Measurements from ENCODE around the gene ZBTB12. TPM values are rescaled to one million over a fixed set of nuclear protein-coding genes. Genes with fewer than 3 reads are reported as not detected.

ZBTB12 gene
- total RNA-seq, 1 donor, result 3.6 TPM

Small RNA genes lying within 50 kb of the gene (small RNA-seq; reads per million reads assigned to genes)
- not detected for gene AL645922.1

Other genes with a start within 250 kb of the ZBTB12 start
- gene BAG6, start 249.4 kb downstream of the ZBTB12 start, total RNA-seq, result 175 and 183 TPM in 2 replicates
- 1.1 and 1.2 TPM in 2 replicates for gene APOM, start 246.2 kb downstream of the ZBTB12 start, total RNA-seq
- gene C6orf47, start 241.3 kb downstream of the ZBTB12 start, total RNA-seq, result 21.2 and 21.7 TPM in 2 replicates
- 22.1 and 23.9 TPM in 2 replicates for gene GPANK1, start 237.1 kb downstream of the ZBTB12 start, total RNA-seq
- 124 and 150 TPM in 2 replicates for gene CSNK2B, start 236.0 kb downstream of the ZBTB12 start, total RNA-seq
- 4.1 and 5.4 TPM in 2 replicates for gene LY6G5B, start 232.1 kb downstream of the ZBTB12 start, total RNA-seq
- 0.59 and 0.72 TPM in 2 replicates for gene LY6G5C, start 221.0 kb downstream of the ZBTB12 start, total RNA-seq
- 41.0 and 43.4 TPM in 2 replicates for gene ABHD16A, start 198.8 kb downstream of the ZBTB12 start, total RNA-seq
- not detected in 2 replicates for gene LY6G6F, start 195.2 kb downstream of the ZBTB12 start, total RNA-seq
- not detected in 2 replicates for gene LY6G6D, start 186.7 kb downstream of the ZBTB12 start, total RNA-seq
- gene LY6G6C, start 180.3 kb downstream of the ZBTB12 start, total RNA-seq, result not detected in 2 replicates
- gene MPIG6B, start 178.7 kb downstream of the ZBTB12 start, total RNA-seq, result not detected in 2 replicates
- 96.6 and 97.5 TPM in 2 replicates for gene DDAH2, start 172.8 kb downstream of the ZBTB12 start, total RNA-seq
- 502 and 581 TPM in 2 replicates for gene CLIC1, start 165.6 kb downstream of the ZBTB12 start, total RNA-seq
- 12.4 and 13.0 TPM in 2 replicates for gene MSH5, start 162.1 kb downstream of the ZBTB12 start, total RNA-seq
- 0.59 and 1.4 TPM in 2 replicates for gene SAPCD1, start 139.4 kb downstream of the ZBTB12 start, total RNA-seq
- 0.29 and 0.36 TPM in 2 replicates for gene VWA7, start 124.8 kb downstream of the ZBTB12 start, total RNA-seq
- gene VARS1, start 106.3 kb downstream of the ZBTB12 start, total RNA-seq, result 40.1 and 42.0 TPM in 2 replicates
- 18.3 and 22.4 TPM in 2 replicates for gene LSM2, start 95.1 kb downstream of the ZBTB12 start, total RNA-seq
- gene HSPA1L, start 86.8 kb downstream of the ZBTB12 start, total RNA-seq, result 0.29 and 0.72 TPM in 2 replicates
- gene HSPA1A, start 86.5 kb downstream of the ZBTB12 start, total RNA-seq, result 33.3 and 36.9 TPM in 2 replicates
- gene HSPA1B, start 74.3 kb downstream of the ZBTB12 start, total RNA-seq, result 45.7 and 59.7 TPM in 2 replicates
- gene NEU1, start 39.3 kb downstream of the ZBTB12 start, total RNA-seq, result 114 and 117 TPM in 2 replicates
- gene SLC44A4, start 23.1 kb downstream of the ZBTB12 start, total RNA-seq, result not detected in 2 replicates
- 40.1 and 40.9 TPM in 2 replicates for gene EHMT2, start 4.4 kb downstream of the ZBTB12 start, total RNA-seq
- gene C2, start 25.6 kb upstream of the ZBTB12 start, total RNA-seq, result 12.7 and 18.0 TPM in 2 replicates
- 16.5 and 26.8 TPM in 2 replicates for gene CFB, start 44.0 kb upstream of the ZBTB12 start, total RNA-seq
- 86.5 and 95.8 TPM in 2 replicates for gene NELFE, start 56.9 kb upstream of the ZBTB12 start, total RNA-seq
- gene SKIC2, start 57.1 kb upstream of the ZBTB12 start, total RNA-seq, result 42.0 and 46.0 TPM in 2 replicates
- 16.8 and 18.1 TPM in 2 replicates for gene DXO, start 70.1 kb upstream of the ZBTB12 start, total RNA-seq
- gene C4A, start 80.0 kb upstream of the ZBTB12 start, total RNA-seq, result 7.2 and 8.3 TPM in 2 replicates
- 4.1 and 6.5 TPM in 2 replicates for gene C4B, start 112.7 kb upstream of the ZBTB12 start, total RNA-seq
- gene CYP21A2, start 136.3 kb upstream of the ZBTB12 start, total RNA-seq, result under 0.01 and 0.72 TPM in 2 replicates
- gene TNXB, start 207.3 kb upstream of the ZBTB12 start, total RNA-seq, result 8.3 and 11.9 TPM in 2 replicates
- 27.5 and 30.1 TPM in 2 replicates for gene ATF6B, start 226.2 kb upstream of the ZBTB12 start, total RNA-seq
- gene FKBPL, start 228.2 kb upstream of the ZBTB12 start, total RNA-seq, result 9.8 and 11.5 TPM in 2 replicates
- gene PRRT1, start 249.9 kb upstream of the ZBTB12 start, total RNA-seq, result under 0.01 TPM in 1 of 2 replicates, not detected in the other

Measured in osteoblast (primary cell).